ENCODE measurements around the gene TSPAN32. TPM values are rescaled to one million over a fixed set of nuclear protein-coding genes. Genes with fewer than 3 reads are reported as not detected.
"Not testable (repeated sequence)": the region's sequence is repeated elsewhere in the genome, so short reads cannot be mapped to it uniquely, and the experiment has no call there.

TSPAN32 gene
- total RNA-seq, 4 donors from 2014 or later: 0.19 to 6.4 (median 2.7) TPM

DNA sequence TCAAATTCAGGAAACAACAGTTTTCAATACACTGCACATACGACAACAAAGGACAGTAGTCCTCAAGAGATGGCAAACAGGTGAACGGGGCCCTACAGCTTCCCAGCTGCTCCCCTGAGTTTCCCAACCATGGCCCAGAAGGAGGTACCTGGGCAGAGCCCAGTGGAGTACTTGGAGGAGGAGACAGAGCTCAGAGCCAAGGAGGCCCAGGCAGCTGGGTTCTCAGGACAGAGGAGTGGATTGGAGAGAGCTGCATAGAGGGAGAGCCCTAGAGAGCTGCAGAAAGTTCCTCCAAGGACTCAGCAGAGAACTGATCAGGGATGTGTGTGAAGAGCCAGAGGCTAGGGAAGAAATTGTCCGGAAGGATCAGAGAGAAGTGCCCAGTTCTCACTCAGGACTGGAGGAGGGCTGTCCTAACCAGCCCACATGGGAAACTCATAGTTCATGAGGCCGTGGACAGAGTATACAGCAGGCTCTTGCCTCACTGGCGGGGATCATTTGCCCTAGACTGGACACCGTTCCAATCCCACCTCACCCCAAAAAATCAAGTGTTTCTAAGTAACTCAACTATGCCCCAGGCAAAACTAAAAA is 23.8 kb upstream of the TSPAN32 start:
- no peak for TF ChIP-seq CTCF (IDR thresholded peaks at IDR 0.05)
- DNase-seq (ENCODE audit: low spot score): peak; percentile 14
- ATAC-seq (ENCODE audit: low FRiP score): no peak

GRCh38 chr11:2280208-2280607 is 21.6 kb upstream of the TSPAN32 start:
- DNase-seq (ENCODE audit: low spot score): no peak
- no peak for TF ChIP-seq CTCF (IDR thresholded peaks at IDR 0.05)
- ATAC-seq (ENCODE audit: low FRiP score): no peak

GRCh38 chr11:2286350-2286749 is 15.5 kb upstream of the TSPAN32 start:
- DNase-seq (ENCODE audit: low spot score); ATAC-seq (ENCODE audit: low FRiP score): not testable (repeated sequence)

DNA sequence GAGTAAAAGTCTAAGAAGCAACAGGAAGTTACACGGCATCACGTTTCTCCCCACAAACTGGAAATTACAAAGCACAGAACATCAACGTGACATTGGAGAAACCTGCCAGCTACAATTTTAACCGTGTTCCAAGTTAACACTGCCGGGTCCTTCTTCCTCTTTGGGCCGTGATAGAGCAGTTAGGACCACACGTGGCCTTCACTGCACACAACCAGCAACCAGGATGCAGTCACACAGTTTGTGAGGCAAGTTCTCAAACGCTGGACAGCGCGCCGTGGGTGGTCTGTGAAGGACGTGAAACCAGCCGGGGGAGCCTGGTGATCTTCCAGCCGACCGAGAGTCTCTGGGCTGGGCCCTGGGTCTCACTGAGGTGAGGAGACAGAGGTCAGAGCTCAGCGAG is 14.7 kb upstream of the TSPAN32 start:
- no peak for TF ChIP-seq CTCF (IDR thresholded peaks at IDR 0.05)
- ATAC-seq (ENCODE audit: low FRiP score): no peak
- peak; percentile 8 for DNase-seq (ENCODE audit: low spot score)

DNA sequence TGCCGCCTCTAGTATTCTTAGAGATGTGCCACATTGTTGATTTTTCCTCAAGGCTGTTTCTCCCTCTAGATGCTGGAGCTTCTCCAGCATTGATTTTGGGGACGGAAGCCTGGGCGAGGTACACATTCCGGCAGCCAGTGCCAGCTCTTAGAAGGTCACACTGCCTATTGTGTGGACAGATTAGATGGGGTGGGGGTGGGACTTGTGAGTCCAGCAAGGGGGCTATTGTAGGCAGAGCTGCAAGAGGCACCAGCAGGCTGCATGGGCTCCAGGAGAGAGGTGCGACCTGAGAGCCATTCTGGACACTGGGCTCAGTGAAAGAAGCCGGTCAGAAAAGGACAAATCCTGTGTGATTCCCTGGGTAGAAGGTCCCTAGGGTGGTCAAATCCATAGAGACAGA is 12.5 kb upstream of the TSPAN32 start:
- DNase-seq (ENCODE audit: low spot score): peak; percentile 16
- no peak for TF ChIP-seq CTCF (IDR thresholded peaks at IDR 0.05)

DNA sequence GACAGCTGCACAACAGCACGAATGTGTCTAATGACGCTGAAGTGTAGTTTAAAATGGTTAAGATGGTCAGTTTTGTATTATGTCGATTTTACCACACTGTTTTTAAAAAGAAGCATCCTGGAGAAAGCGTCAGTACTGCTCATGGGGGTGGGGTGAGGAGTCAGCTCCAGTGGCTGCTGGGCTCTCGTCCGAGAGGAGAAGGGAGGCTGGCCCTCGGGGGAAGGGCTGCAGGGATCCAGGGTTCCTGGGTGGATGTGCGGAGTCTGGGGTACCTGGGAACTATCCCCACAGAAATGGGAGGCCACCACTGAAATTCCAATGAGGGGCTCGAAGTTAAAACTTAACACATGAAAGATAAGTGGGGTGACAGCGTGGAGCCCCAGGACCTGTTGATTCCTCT is 12.0 kb upstream of the TSPAN32 start:
- no peak for TF ChIP-seq CTCF (IDR thresholded peaks at IDR 0.05)
- DNase-seq (ENCODE audit: low spot score) (peak; percentile 16), ATAC-seq (ENCODE audit: low FRiP score) (no peak)

More for the DNA sequence above, 12.5 kb upstream of the TSPAN32 start:
- ATAC-seq (ENCODE audit: low FRiP score): no peak

- DNase-seq (ENCODE audit: low spot score) (peak; percentile 7), ATAC-seq (ENCODE audit: low FRiP score) (no peak)
Measured at GRCh38 chr11:2290351-2290841, 11.4 kb upstream of the TSPAN32 start.

More at GRCh38 chr11:2290351-2290841, 11.4 kb upstream of the TSPAN32 start:
- TF ChIP-seq CTCF (IDR thresholded peaks at IDR 0.05): no peak

All from omental fat pad (tissue), 4 donors.